HPDE6-E6E7 (cell line): ENCODE results near the gene CCDC18.
"Not testable (repeated sequence)": the region's sequence is repeated elsewhere in the genome, so short reads cannot be mapped to it uniquely, and the experiment has no call there.

Experiments used
- DNase-seq: peaks from one replicate; pipeline ENCODE4 v3.0.0; 2011; ENCODE audit warnings: missing footprints; ENCODE audit errors: extremely low spot score

The CCDC18 gene

GRCh38 chr1:93171549-93172034, 8.9 kb upstream of the CCDC18 start:
- DNase-seq: no peak

- DNase-seq: no peak
These were observed 7.7 kb upstream of the CCDC18 start for GRCh38 chr1:93172778-93173177.

- not testable (repeated sequence) for DNase-seq
These were observed 5.9 kb upstream of the CCDC18 start for GRCh38 chr1:93174638-93175037.

- no peak for DNase-seq
These were observed 2.5 kb upstream of the CCDC18 start for GRCh38 chr1:93177991-93178390.

GRCh38 chr1:93178418-93178817, 2.1 kb upstream of the CCDC18 start:
- no peak for DNase-seq

- DNase-seq: peak; percentile 86
These were observed 420 bp upstream of the CCDC18 start, which contains the start of gene TMED5 for GRCh38 chr1:93179886-93180722. Gene TMED5 (minus strand): TSS chr1:93180413. CDS start chr1:93180242, 171 bp downstream.

GRCh38 chr1:93186667-93187066, 6.1 kb downstream of the CCDC18 start:
- no peak for DNase-seq

GRCh38 chr1:93190432-93190831, 9.9 kb downstream of the CCDC18 start:
- DNase-seq: no peak

GRCh38 chr1:93194231-93194990, 13.9 kb downstream of the CCDC18 start:
- no peak for DNase-seq

- no peak for DNase-seq
These were observed 16.1 kb downstream of the CCDC18 start for GRCh38 chr1:93196591-93196990.

- DNase-seq: no peak
These were observed 18.6 kb downstream of the CCDC18 start for GRCh38 chr1:93199150-93199549.

GRCh38 chr1:93200086-93200620, 19.6 kb downstream of the CCDC18 start:
- DNase-seq: no peak

- DNase-seq: no peak
These were observed 20.2 kb downstream of the CCDC18 start for GRCh38 chr1:93200714-93201113.

- DNase-seq: no peak
These were observed 25.5 kb downstream of the CCDC18 start for GRCh38 chr1:93205892-93206566.

GRCh38 chr1:93206567-93206954, 26.0 kb downstream of the CCDC18 start:
- no peak for DNase-seq

GRCh38 chr1:93207211-93207610, 26.7 kb downstream of the CCDC18 start:
- DNase-seq: no peak

GRCh38 chr1:93215322-93215721, 34.8 kb downstream of the CCDC18 start:
- no peak for DNase-seq

GRCh38 chr1:93219443-93219842, 38.9 kb downstream of the CCDC18 start:
- no peak for DNase-seq

GRCh38 chr1:93220716-93221115, 40.2 kb downstream of the CCDC18 start:
- not testable (repeated sequence) for DNase-seq

- peak; percentile 2 for DNase-seq
These were observed 41.4 kb downstream of the CCDC18 start for GRCh38 chr1:93221913-93222312.

- no peak for DNase-seq
These were observed 42.6 kb downstream of the CCDC18 start for GRCh38 chr1:93223023-93223675.
